Activated CD4-positive, alpha-beta memory T cell treated with anti-CD3 and anti-CD28 coated beads, Interleukin-2, amount 10 ng/mL, durations not matched to agents 7 days and 5 days (primary cell): Measurements from ENCODE around the gene MEF2A. TPM values are rescaled to one million over a fixed set of nuclear protein-coding genes. Genes with fewer than 3 reads are reported as not detected.

Experiments used
- CTCF ChIA-PET: fragments of 350-600 bp; sonication (Branson Sonifier 250); formaldehyde crosslinking; loops from one replicate; lab custom pipeline; 2021; ENCODE audit warnings: antibody characterized with exemption, inconsistent platforms; lab: Charles Lee
- POLR2A ChIA-PET: fragments of 350-600 bp; sonication (Branson Sonifier 250); formaldehyde crosslinking; loops from one replicate; lab custom pipeline; 2021; ENCODE audit warnings: antibody characterized with exemption; lab: Charles Lee
- DNase-seq: peaks from one replicate; pipeline ENCODE4 v3.0.0-alpha.2; 2020
- H3K27ac Mint-ChIP-seq: one replicate; pipeline ENCODE4 v1.8.0; 2021; ENCODE audit warnings: mild to moderate bottlenecking, mixed read lengths
- H3K27me3 Mint-ChIP-seq: one replicate; pipeline ENCODE4 v1.8.0; 2021; ENCODE audit warnings: mixed read lengths
- H3K36me3 Mint-ChIP-seq: one replicate; pipeline ENCODE4 v1.8.0; 2021; ENCODE audit warnings: low read depth, mixed read lengths
- H3K4me1 Mint-ChIP-seq: one replicate; pipeline ENCODE4 v1.8.0; 2021; ENCODE audit warnings: mixed read lengths
- H3K4me3 Mint-ChIP-seq: one replicate; pipeline ENCODE4 v1.8.0; 2021; ENCODE audit warnings: mild to moderate bottlenecking, mixed read lengths
- H3K9me3 Mint-ChIP-seq: one replicate; pipeline ENCODE4 v1.8.0; 2021; ENCODE audit warnings: mixed read lengths
- total RNA-seq, 2 experiments: library from RNA; stranded (reverse); gene quantifications; one replicate each; pipeline ENCODE4 v1.2.3, GENCODE V29; 2021

MEF2A gene
- total RNA-seq, 2 experiments from 2014 or later: 24.6 to 24.8 TPM

- Mint-ChIP-seq H3K27me3 (no peaks in the 10 kb centered on the region), H3K4me3 (no peak overlapping the region), H3K4me1 (peaks cover 2% of the 10 kb centered on the region), H3K27ac (no peak overlapping the region), H3K9me3 (no peaks in the 10 kb centered on the region), H3K36me3 (peaks cover 44% of the 10 kb centered on the region)
- CTCF ChIA-PET: no interaction called here
- DNase-seq: no peak
- POLR2A ChIA-PET: no interaction called here
Measured at GRCh38 chr15:99674279-99674678, 108.5 kb downstream of the MEF2A start.

- DNase-seq: no peak
- H3K4me3 Mint-ChIP-seq: no peak overlapping the region
- ChIA-PET CTCF (no interaction called here), POLR2A (no interaction called here)
- no peaks in the 10 kb centered on the region for H3K9me3 Mint-ChIP-seq
- H3K36me3 Mint-ChIP-seq: peaks cover 43% of the 10 kb centered on the region
- H3K27ac Mint-ChIP-seq: no peak overlapping the region
- H3K4me1 Mint-ChIP-seq: peaks cover 11% of the 10 kb centered on the region
- H3K27me3 Mint-ChIP-seq: no peaks in the 10 kb centered on the region
Measured at GRCh38 chr15:99677540-99678134, 111.9 kb downstream of the MEF2A start.

GRCh38 chr15:99680276-99680675 is 114.5 kb downstream of the MEF2A start:
- Mint-ChIP-seq H3K9me3 (peaks cover 3% of the 10 kb centered on the region), H3K27ac (no peak overlapping the region), H3K4me3 (no peak overlapping the region), H3K27me3 (no peaks in the 10 kb centered on the region), H3K36me3 (peaks cover 51% of the 10 kb centered on the region), H3K4me1 (peaks cover 26% of the 10 kb centered on the region)
- CTCF ChIA-PET: interaction anchor here (1.5 kb wide), 1 partner anchor 25 kb away, joined by 3 read pairs; no protein-coding TSS in a partner anchor
- POLR2A ChIA-PET: interaction anchor here (0.9 kb wide), 1 partner anchor 294 kb away, joined by 3 read pairs; no protein-coding TSS in a partner anchor
- no peak for DNase-seq

- no peaks in the 10 kb centered on the region for H3K27me3 Mint-ChIP-seq
- ChIA-PET CTCF (interaction anchor here (0.6 to 1.4 kb wide), 2 partner anchors 22 to 65 kb away, joined by 4 to 5 read pairs; no protein-coding TSS in a partner anchor), POLR2A (interaction anchor here (1.1 to 1.6 kb wide), 2 partner anchors 9 to 118 kb away, joined by 3 read pairs; no protein-coding TSS in a partner anchor)
- peaks cover 14% of the 10 kb centered on the region for H3K9me3 Mint-ChIP-seq
- no peak for DNase-seq
- H3K27ac Mint-ChIP-seq: no peak overlapping the region
- peaks cover 56% of the 10 kb centered on the region for H3K36me3 Mint-ChIP-seq
- no peak overlapping the region for H3K4me3 Mint-ChIP-seq
- H3K4me1 Mint-ChIP-seq: peaks cover 26% of the 10 kb centered on the region
Measured at GRCh38 chr15:99681990-99682389, 116.2 kb downstream of the MEF2A start.

GRCh38 chr15:99682455-99682854 is 116.7 kb downstream of the MEF2A start:
- Mint-ChIP-seq H3K36me3 (peaks cover 58% of the 10 kb centered on the region), H3K4me1 (peaks cover 24% of the 10 kb centered on the region), H3K27ac (no peak overlapping the region), H3K27me3 (no peaks in the 10 kb centered on the region), H3K4me3 (no peak overlapping the region), H3K9me3 (peaks cover 14% of the 10 kb centered on the region)
- DNase-seq: no peak
- ChIA-PET POLR2A (interaction anchor here (1.1 to 1.6 kb wide), 3 partner anchors 10 to 119 kb away, joined by 3 read pairs; no protein-coding TSS in a partner anchor), CTCF (interaction anchor here (1.4 kb wide), 1 partner anchor 22 kb away, joined by 5 read pairs; no protein-coding TSS in a partner anchor)

- DNase-seq: no peak
- Mint-ChIP-seq H3K9me3 (peaks cover 14% of the 10 kb centered on the region), H3K27ac (peak overlapping the region; percentile 66), H3K36me3 (peaks cover 60% of the 10 kb centered on the region), H3K4me1 (peaks cover 23% of the 10 kb centered on the region), H3K27me3 (no peaks in the 10 kb centered on the region), H3K4me3 (no peak overlapping the region)
- POLR2A ChIA-PET: interaction anchor here (1.1 to 1.6 kb wide), 3 partner anchors 10 to 119 kb away, joined by 3 read pairs; no protein-coding TSS in a partner anchor
- CTCF ChIA-PET: interaction anchor here (1.4 kb wide), 1 partner anchor 21 kb away, joined by 5 read pairs; no protein-coding TSS in a partner anchor
Measured at GRCh38 chr15:99683000-99683670, 117.4 kb downstream of the MEF2A start.

- Mint-ChIP-seq H3K27me3 (no peaks in the 10 kb centered on the region), H3K9me3 (peaks cover 14% of the 10 kb centered on the region), H3K27ac (no peak overlapping the region), H3K4me3 (no peak overlapping the region), H3K36me3 (peaks cover 53% of the 10 kb centered on the region), H3K4me1 (peaks cover 23% of the 10 kb centered on the region)
- no peak for DNase-seq
- CTCF ChIA-PET: no interaction called here
- POLR2A ChIA-PET: no interaction called here
Measured at GRCh38 chr15:99686290-99686689, 120.5 kb downstream of the MEF2A start.

- H3K4me3 Mint-ChIP-seq: no peak overlapping the region
- DNase-seq: no peak
- H3K36me3 Mint-ChIP-seq: peaks cover 27% of the 10 kb centered on the region
- POLR2A ChIA-PET: interaction anchor here (1.5 kb wide), 1 partner anchor 11 kb away, joined by 3 read pairs; no protein-coding TSS in a partner anchor
- H3K9me3 Mint-ChIP-seq: no peaks in the 10 kb centered on the region
- CTCF ChIA-PET: interaction anchor here (1.1 to 2.6 kb wide), 2 partner anchors 10 to 11 kb away, joined by 3 to 13 read pairs; no protein-coding TSS in a partner anchor
- H3K27me3 Mint-ChIP-seq: no peaks in the 10 kb centered on the region
- H3K4me1 Mint-ChIP-seq: no peaks in the 10 kb centered on the region
- H3K27ac Mint-ChIP-seq: no peak overlapping the region
Measured at GRCh38 chr15:99692825-99693224, 127.0 kb downstream of the MEF2A start.

GRCh38 chr15:99696096-99696495 is 130.3 kb downstream of the MEF2A start:
- no peak overlapping the region for H3K4me3 Mint-ChIP-seq
- H3K27me3 Mint-ChIP-seq: no peaks in the 10 kb centered on the region
- ChIA-PET CTCF (interaction anchor here (2.0 kb wide), 1 partner anchor 8 kb away, joined by 7 read pairs; no protein-coding TSS in a partner anchor), POLR2A (no interaction called here)
- no peak overlapping the region for H3K27ac Mint-ChIP-seq
- H3K4me1 Mint-ChIP-seq: no peaks in the 10 kb centered on the region
- peaks cover 15% of the 10 kb centered on the region for H3K36me3 Mint-ChIP-seq
- H3K9me3 Mint-ChIP-seq: no peaks in the 10 kb centered on the region
- no peak for DNase-seq

GRCh38 chr15:99702895-99703602 is 137.3 kb downstream of the MEF2A start:
- no peak overlapping the region for H3K4me3 Mint-ChIP-seq
- H3K27ac Mint-ChIP-seq: no peak overlapping the region
- no peaks in the 10 kb centered on the region for H3K27me3 Mint-ChIP-seq
- no peaks in the 10 kb centered on the region for H3K9me3 Mint-ChIP-seq
- peaks cover 34% of the 10 kb centered on the region for H3K4me1 Mint-ChIP-seq
- ChIA-PET POLR2A (interaction anchor here (1.1 to 1.6 kb wide), 2 partner anchors 30 to 52 kb away, joined by 3 to 18 read pairs; partner anchors contain the start of gene LYSMD4), CTCF (interaction anchor here (1.0 to 5.9 kb wide), 17 partner anchors 10 to 448 kb away, joined by 3 to 106 read pairs (median 14); partner anchors contain the start of genes LYSMD4 and MEF2A)
- DNase-seq: no peak
- no peaks in the 10 kb centered on the region for H3K36me3 Mint-ChIP-seq

- no peak overlapping the region for H3K27ac Mint-ChIP-seq
- POLR2A ChIA-PET: interaction anchor here (0.6 to 1.6 kb wide), 9 partner anchors 12 to 452 kb away, joined by 3 to 18 read pairs (median 3); partner anchors contain the start of genes LRRC28, LYSMD4 and MEF2A
- CTCF ChIA-PET: interaction anchor here (0.6 to 5.9 kb wide), 59 partner anchors 9 to 603 kb away, joined by 3 to 106 read pairs (median 5); partner anchors contain the start of genes LRRC28, LYSMD4, MEF2A and SYNM
Measured at GRCh38 chr15:99703603-99704443, 138.0 kb downstream of the MEF2A start.

More at GRCh38 chr15:99703603-99704443, 138.0 kb downstream of the MEF2A start:
- H3K4me1 Mint-ChIP-seq: peaks cover 40% of the 10 kb centered on the region
- no peaks in the 10 kb centered on the region for H3K9me3 Mint-ChIP-seq
- H3K4me3 Mint-ChIP-seq: no peak overlapping the region
- H3K27me3 Mint-ChIP-seq: no peaks in the 10 kb centered on the region
- peaks cover 3% of the 10 kb centered on the region for H3K36me3 Mint-ChIP-seq
- no peak for DNase-seq
